Adrenal gland (tissue), 5 donors: ENCODE measurements around the gene VPS50.

ENCODE experiments used
- POLR2A ChIP-seq, 2 donors: fragments of 450-650 bp; IDR thresholded peaks; one replicate each; pipeline ENCODE4 v1.6.1; 2017; ENCODE audit warnings: antibody characterized with exemption in 2 of 2, mild to moderate bottlenecking in 2 of 2, moderate library complexity in 1 of 2
- TF ChIP-seq, protein P1 (sequence below), 6 experiments: fragments of 450-650 bp in 4 of 6; fragments of 200-600 bp in 2 of 6; sonication (generic) in 1 of 6; IDR thresholded peaks; 1 replicate in 5 of 6; 2 replicates in 1 of 6; pipeline versions ENCODE4 v1.5.1 to v1.8.0; 2016 to 2021; ENCODE audit warnings: antibody characterized with exemption in 6 of 6, mild to moderate bottlenecking in 2 of 6, moderate library complexity in 1 of 6
- donor health status: DM: no; HTN: no; CAD: no.

DNA sequence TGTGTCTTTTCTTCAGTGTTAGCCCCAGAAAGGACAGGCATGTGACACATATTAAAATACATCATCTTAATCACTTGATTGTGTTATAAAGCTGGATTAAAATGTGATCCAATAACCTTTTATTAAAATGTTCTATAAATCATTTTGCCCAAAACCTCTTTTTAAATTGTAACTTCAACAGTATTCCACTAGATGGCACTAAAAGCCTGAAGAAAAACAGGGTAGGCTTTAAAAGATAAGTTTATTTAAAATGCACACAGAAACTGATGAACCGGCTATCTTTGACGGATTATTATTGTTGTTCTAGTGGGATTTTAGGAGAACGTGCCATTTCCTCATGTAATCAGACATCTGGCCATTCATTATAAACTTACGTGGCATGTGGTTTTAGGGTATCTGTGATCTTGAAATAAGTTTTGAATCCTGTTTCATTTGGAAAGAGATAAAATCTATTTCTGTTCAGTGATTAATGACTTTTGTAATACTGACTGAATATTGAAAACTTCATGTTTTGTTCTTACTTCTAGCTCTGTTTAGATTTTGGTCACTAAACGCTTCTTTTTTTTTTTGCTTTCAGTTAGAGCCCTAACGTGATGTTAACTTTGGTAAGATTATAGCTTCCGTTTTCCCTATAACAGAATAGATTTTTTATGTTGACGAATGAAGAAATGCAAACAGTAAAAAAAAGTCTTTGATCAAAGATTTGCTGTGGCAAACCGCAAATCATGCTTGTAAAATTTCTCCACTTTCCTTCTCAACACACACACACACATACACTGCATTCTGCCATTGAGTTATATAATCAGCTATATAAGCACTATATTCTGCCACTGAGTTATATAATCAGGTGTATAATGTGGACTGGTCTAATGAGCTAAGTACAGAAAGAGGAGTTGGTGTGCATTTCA lies 13.6 kb downstream of the VPS50 start:
- TF ChIP-seq, protein P1, sequence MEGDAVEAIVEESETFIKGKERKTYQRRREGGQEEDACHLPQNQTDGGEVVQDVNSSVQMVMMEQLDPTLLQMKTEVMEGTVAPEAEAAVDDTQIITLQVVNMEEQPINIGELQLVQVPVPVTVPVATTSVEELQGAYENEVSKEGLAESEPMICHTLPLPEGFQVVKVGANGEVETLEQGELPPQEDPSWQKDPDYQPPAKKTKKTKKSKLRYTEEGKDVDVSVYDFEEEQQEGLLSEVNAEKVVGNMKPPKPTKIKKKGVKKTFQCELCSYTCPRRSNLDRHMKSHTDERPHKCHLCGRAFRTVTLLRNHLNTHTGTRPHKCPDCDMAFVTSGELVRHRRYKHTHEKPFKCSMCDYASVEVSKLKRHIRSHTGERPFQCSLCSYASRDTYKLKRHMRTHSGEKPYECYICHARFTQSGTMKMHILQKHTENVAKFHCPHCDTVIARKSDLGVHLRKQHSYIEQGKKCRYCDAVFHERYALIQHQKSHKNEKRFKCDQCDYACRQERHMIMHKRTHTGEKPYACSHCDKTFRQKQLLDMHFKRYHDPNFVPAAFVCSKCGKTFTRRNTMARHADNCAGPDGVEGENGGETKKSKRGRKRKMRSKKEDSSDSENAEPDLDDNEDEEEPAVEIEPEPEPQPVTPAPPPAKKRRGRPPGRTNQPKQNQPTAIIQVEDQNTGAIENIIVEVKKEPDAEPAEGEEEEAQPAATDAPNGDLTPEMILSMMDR (IDR thresholded peaks at IDR 0.05): peak; percentile 51 to 77 (median 69)
- TF ChIP-seq POLR2A (IDR thresholded peaks at IDR 0.05): no peak
